IMR-90 (cell line): Measurements from ENCODE around the gene COX6A2. TPM values are rescaled to one million over a fixed set of nuclear protein-coding genes. Genes with fewer than 3 reads are reported as not detected.

Experiments used
- ATAC-seq: fragments of 200-7000 bp; cut with Tn5 transposase; 2 replicates; pipeline ENCODE4 v1.9.1; 2020; ENCODE audit warnings: low read depth, mild to moderate bottlenecking, moderate library complexity
- BruUV-seq: library from RNA; stranded (reverse); fragments of 400-500 nt; replicated peaks from 2 replicates; lab custom pipeline; 2021; lab: Mats Ljungman, UMichigan
- CTCF ChIA-PET: fragments of 300-600 bp; formaldehyde crosslinking; extraction: SDS; loops from one replicate; lab custom pipeline; 2021; ENCODE audit warnings: antibody characterized with exemption; lab: Yijun Ruan, JAX
- POLR2A ChIA-PET: fragments of 300-600 bp; sonication (Branson Sonifier 250); formaldehyde crosslinking; loops from one replicate; lab custom pipeline; 2022; ENCODE audit warnings: antibody characterized with exemption; ENCODE audit not compliant: unreplicated experiment; lab: Charles Lee
- DNase-seq: peaks from one replicate; pipeline ENCODE4 v3.0.0; 2013
- H2AFZ ChIP-seq: replicated peaks from 2 replicates; pipeline ENCODE3; 2013; ENCODE audit warnings: low read length, mild to moderate bottlenecking; ENCODE audit not compliant: poor library complexity
- H2AK5ac ChIP-seq: 2 replicates; pipeline ENCODE4 v1.6.1; 2013; ENCODE audit warnings: low read depth, low read length, inconsistent platforms
- H2AK9ac ChIP-seq: replicated peaks from 2 replicates; pipeline ENCODE3; 2013; ENCODE audit warnings: mild to moderate bottlenecking, low read depth, low read length, moderate library complexity; ENCODE audit not compliant: poor library complexity
- H2BK120ac ChIP-seq: 2 replicates; pipeline ENCODE4 v1.6.1; 2013; ENCODE audit warnings: low read depth, low read length, inconsistent platforms
- H2BK15ac ChIP-seq: 3 replicates; pipeline ENCODE4 v1.6.1; 2013; ENCODE audit warnings: low read depth, low read length, inconsistent platforms
- H2BK20ac ChIP-seq: 2 replicates; pipeline ENCODE4 v1.6.1; 2013; ENCODE audit warnings: low read depth, mild to moderate bottlenecking, inconsistent platforms, low read length, moderate library complexity
- H2BK5ac ChIP-seq: 2 replicates; pipeline ENCODE4 v1.6.1; 2013; ENCODE audit warnings: mild to moderate bottlenecking, low read depth, low read length, inconsistent platforms; ENCODE audit not compliant: poor library complexity, severe bottlenecking
- H3K14ac ChIP-seq: replicated peaks from 2 replicates; pipeline ENCODE4 v1.6.1; 2013; ENCODE audit warnings: low read depth, low read length, inconsistent platforms
- H3K18ac ChIP-seq: 2 replicates; pipeline ENCODE4 v1.6.1; 2013; ENCODE audit warnings: low read depth, low read length, control low read depth
- H3K23ac ChIP-seq: 2 replicates; pipeline ENCODE4 v1.6.1; 2013; ENCODE audit warnings: low read depth, low read length, inconsistent platforms
- H3K27ac ChIP-seq: 2 replicates; pipeline ENCODE4 v1.5.1; 2013; ENCODE audit warnings: mild to moderate bottlenecking, control low read depth, low read length; ENCODE audit not compliant: insufficient read depth
- H3K27me3 ChIP-seq: 2 replicates; pipeline ENCODE4 v1.6.1; 2013; ENCODE audit warnings: low read length; ENCODE audit not compliant: control insufficient read depth, insufficient read depth
- H3K36me3 ChIP-seq: 2 replicates; pipeline ENCODE4 v1.6.1; 2013; ENCODE audit warnings: low read length, mixed read lengths; ENCODE audit not compliant: control insufficient read depth, insufficient read depth
- H3K4ac ChIP-seq: 2 replicates; pipeline ENCODE4 v1.6.1; 2013; ENCODE audit warnings: low read depth, low read length, inconsistent platforms
- H3K4me1 ChIP-seq: 2 replicates; pipeline ENCODE4 v1.6.1; 2013; ENCODE audit warnings: low read length, mixed read lengths; ENCODE audit not compliant: control insufficient read depth, insufficient read depth
- H3K4me2 ChIP-seq: 2 replicates; pipeline ENCODE4 v1.6.1; 2013; ENCODE audit warnings: low read depth, mild to moderate bottlenecking, control low read depth, low read length, moderate library complexity
- H3K4me3 ChIP-seq: 2 replicates; pipeline ENCODE4 v1.5.1; 2013; ENCODE audit warnings: low read depth, mild to moderate bottlenecking, control low read depth, low read length, moderate library complexity; ENCODE audit not compliant: insufficient read depth
- H3K56ac ChIP-seq: 2 replicates; pipeline ENCODE4 v1.6.1; 2013; ENCODE audit warnings: low read length, inconsistent platforms; ENCODE audit not compliant: insufficient read depth; ENCODE audit errors: extremely low read depth
- H3K79me1 ChIP-seq, 2 experiments: 2 replicates each; pipeline ENCODE4 v1.6.1; 2013; ENCODE audit warnings: low read length in 2 of 2, inconsistent platforms in 1 of 2, low read depth in 1 of 2
- H3K9ac ChIP-seq: 2 replicates; pipeline ENCODE4 v1.6.1; 2013; ENCODE audit warnings: low read depth, low read length, control low read depth
- H3K9me1 ChIP-seq: 2 replicates; pipeline ENCODE4 v1.6.1; 2013; ENCODE audit warnings: low read length, inconsistent platforms; ENCODE audit not compliant: insufficient read depth
- H3K9me3 ChIP-seq: 2 replicates; pipeline ENCODE4 v1.6.1; 2013; ENCODE audit warnings: low read length; ENCODE audit not compliant: control insufficient read depth, insufficient read depth
- H4K20me1 ChIP-seq: 2 replicates; pipeline ENCODE4 v1.6.1; 2013; ENCODE audit warnings: low read length, inconsistent platforms; ENCODE audit not compliant: insufficient read depth
- H4K5ac ChIP-seq: 2 replicates; pipeline ENCODE4 v1.6.1; 2013; ENCODE audit warnings: mild to moderate bottlenecking, low read depth, low read length, control low read depth
- H4K8ac ChIP-seq, 2 experiments: 2 replicates each; pipeline ENCODE4 v1.6.1; 2013; ENCODE audit warnings: low read depth in 2 of 2, low read length in 2 of 2, control low read depth in 1 of 2, inconsistent platforms in 1 of 2
- H4K91ac ChIP-seq: 2 replicates; pipeline ENCODE4 v1.6.1; 2013; ENCODE audit warnings: low read depth, low read length, inconsistent platforms; ENCODE audit not compliant: insufficient read depth
- CEBPB ChIP-seq: IDR thresholded peaks from 2 replicates; pipeline ENCODE4 v1.6.1; 2012; ENCODE audit warnings: low read depth, low read length, improper control_type of control experiment
- FOS ChIP-seq: fragments of 150-350 bp; IDR thresholded peaks from 2 replicates; pipeline ENCODE4 v1.6.1; 2016; ENCODE audit warnings: low read depth, low read length
- MAFK ChIP-seq: IDR thresholded peaks from 2 replicates; pipeline ENCODE4 v1.6.1; 2012; ENCODE audit warnings: low read depth, low read length, improper control_type of control experiment
- MXI1 ChIP-seq: IDR thresholded peaks from 2 replicates; pipeline ENCODE4 v1.6.1; 2012; ENCODE audit warnings: low read depth, mild to moderate bottlenecking, low read length, moderate library complexity, borderline replicate concordance
- NFE2L2 ChIP-seq: fragments of 150-350 bp; IDR thresholded peaks from 2 replicates; pipeline ENCODE4 v1.6.1; 2016; ENCODE audit warnings: low read depth, mild to moderate bottlenecking, low read length
- POLR2A ChIP-seq: IDR thresholded peaks from 2 replicates; pipeline ENCODE4 v1.6.1; 2012; ENCODE audit warnings: mild to moderate bottlenecking, low read depth, low read length
- RAD21 ChIP-seq: IDR thresholded peaks from 2 replicates; pipeline ENCODE4 v1.6.1; 2012; ENCODE audit warnings: low read length, improper control_type of control experiment
- RFX5 ChIP-seq: IDR thresholded peaks from 2 replicates; pipeline ENCODE4 v1.8.0; 2012; ENCODE audit warnings: low read depth, mild to moderate bottlenecking, low read length, moderate library complexity
- SMC3 ChIP-seq: fragments of 150-350 bp; IDR thresholded peaks from 2 replicates; pipeline ENCODE4 v1.6.1; 2016; ENCODE audit warnings: low read depth, mild to moderate bottlenecking, antibody characterized with exemption, low read length, moderate library complexity
- WGBS, 2 experiments: methylation state at CpG; one replicate each; pipeline versions ENCODE4 v1.1.5 to v1.1.7; 2013; ENCODE audit warnings: missing lambda C conversion rate in 2 of 2; ENCODE audit not compliant: insufficient read length in 1 of 2; ENCODE audit errors: extremely low coverage in 2 of 2; 5-methylcytosine and 5-hydroxymethylcytosine counted together
- dilution Hi-C: fragments of 300-500 bp; cut with HindIII; formaldehyde crosslinking; loops from one replicate; pipeline ENCODE4 v1.14.3; 2018; ENCODE audit warnings: low sequenced_read_pairs; ENCODE audit not compliant: unreplicated experiment
- in situ Hi-C: fragments of 300-500 bp; cut with MboI; formaldehyde crosslinking; loops from 3 replicates; pipeline ENCODE4 v1.14.3; 2019; ENCODE audit warnings: low sequenced_read_pairs, inconsistent platforms, mixed read lengths
- intact Hi-C: fragments of 100-400 bp; cut with micrococcal nuclease; formaldehyde crosslinking; loops from 2 replicates; pipeline ENCODE4 v1.10.0; 2022
- polyA plus RNA-seq, 3 experiments: library from polyadenylated mRNA; depleted of rRNA; stranded (reverse); fragments of >200 nt; gene quantifications; 2 replicates each; pipeline ENCODE4 v1.2.3, GENCODE V29; 2012; ENCODE audit warnings: low replicate concordance in 1 of 3
- total RNA-seq: library from RNA; depleted of rRNA; stranded (reverse); fragments of >200 nt; gene quantifications from 2 replicates; pipeline ENCODE4 v1.2.3, GENCODE V29; 2012
- TF ChIP-seq, protein P1 (sequence below): fragments of 150-350 bp; IDR thresholded peaks from 2 replicates; pipeline ENCODE4 v1.6.1; 2017; ENCODE audit warnings: mild to moderate bottlenecking, antibody characterized with exemption, low read length, low read depth

COX6A2 gene
- total and polyA plus RNA-seq, 2 of the 4 experiments (the other 2 are of a cell fraction): not detected

DNA sequence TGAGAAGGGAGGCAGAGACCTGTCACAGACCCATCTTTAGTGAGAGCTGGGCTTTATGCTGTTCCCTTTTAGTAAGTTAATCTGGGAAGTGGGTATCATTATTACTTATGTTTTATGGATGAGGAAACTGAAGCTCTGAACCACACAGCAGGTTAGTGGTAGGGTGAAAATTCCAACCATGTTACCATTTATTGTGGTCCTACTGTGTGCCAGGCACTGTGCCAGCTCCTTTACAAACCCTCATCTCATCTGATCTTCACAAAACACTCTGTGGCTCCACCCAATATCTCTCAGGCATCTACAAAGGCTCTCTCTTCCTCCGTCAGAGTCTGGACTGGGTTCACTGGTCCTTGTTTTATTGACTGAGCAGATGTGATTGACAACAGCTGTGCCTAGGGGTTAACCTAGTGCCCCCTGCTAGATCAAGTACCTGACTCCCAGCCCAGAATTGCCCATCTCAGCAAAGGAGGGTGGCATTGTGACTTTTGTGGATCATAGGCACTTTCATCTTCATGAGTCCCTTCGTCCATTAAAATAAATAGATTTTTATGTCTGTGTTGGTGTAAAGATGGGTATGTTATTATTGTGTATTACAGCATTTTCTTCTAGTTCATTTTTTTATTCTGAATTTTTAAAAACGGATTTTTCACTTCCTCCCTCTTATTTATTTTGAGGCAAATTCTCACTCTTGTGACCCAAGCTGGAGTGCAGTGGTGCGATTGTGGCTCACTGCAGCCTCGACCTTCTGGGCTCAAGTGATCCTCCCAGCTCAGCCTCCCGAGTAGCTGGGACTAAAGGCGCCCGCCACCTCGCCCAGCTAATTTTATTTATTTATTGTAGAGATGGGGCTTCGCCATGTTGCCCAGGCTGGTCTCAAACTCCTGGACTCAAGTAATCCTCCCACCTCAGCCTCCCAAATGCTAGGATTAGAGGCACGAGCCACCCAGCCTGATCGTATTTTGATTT, 46.9 kb upstream of the COX6A2 start (continued):
- TF ChIP-seq MAFK: no peak
- no peak for TF ChIP-seq MXI1

DNA sequence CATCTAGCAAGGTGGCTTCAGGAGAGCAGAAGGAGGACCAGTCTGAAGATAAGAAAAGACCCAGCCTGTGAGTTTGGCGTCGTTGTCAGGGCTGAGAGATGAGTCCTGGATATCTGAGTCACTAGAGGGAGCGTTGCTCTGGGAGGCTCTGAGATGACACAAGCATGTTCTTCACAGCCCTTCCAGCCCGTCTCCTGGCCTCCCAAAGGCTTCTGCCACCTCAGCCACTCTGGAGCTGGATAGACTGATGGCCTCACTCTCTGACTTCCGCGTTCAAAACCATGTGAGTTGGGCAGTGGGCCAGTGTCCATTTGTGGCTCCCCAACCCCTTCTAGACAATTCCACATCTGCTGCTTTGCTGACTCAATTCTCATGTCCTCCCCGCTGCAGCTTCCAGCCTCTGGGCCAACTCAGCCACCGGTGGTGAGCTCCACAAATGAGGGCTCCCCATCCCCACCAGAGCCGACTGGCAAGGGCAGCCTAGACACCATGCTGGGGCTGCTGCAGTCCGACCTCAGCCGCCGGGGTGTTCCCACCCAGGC, 46.1 kb upstream of the COX6A2 start:
- Histone ChIP-seq H2BK15ac (no peak overlapping the region), H3K4me1 (peaks cover 13% of the 10 kb centered on the region), H3K56ac (no peak overlapping the region), H3K79me1 (peaks cover 22 to 73% of the 10 kb centered on the region in 2 experiments; a peak in 3 of 4 replicates), H3K27me3 (no peaks in the 10 kb centered on the region), H3K27ac (no peak overlapping the region), H4K5ac (no peak overlapping the region), H3K9me1 (peaks cover 21% of the 10 kb centered on the region; the same call in 1 of the 2 replicates), H3K14ac (peak overlapping the region; percentile 8; the same call in 1 of the 2 replicates), H4K91ac (no peak overlapping the region), H3K9me3 (no peaks in the 10 kb centered on the region), H4K20me1 (peaks cover 61% of the 10 kb centered on the region), H2AFZ (no peak overlapping the region), H3K18ac (no peak overlapping the region), H3K4me2 (no peak overlapping the region), H3K4me3 (no peak overlapping the region), H2AK5ac (peak overlapping the region; percentile 57; the same call in 1 of the 2 replicates), H2BK20ac (no peak overlapping the region), H2BK5ac (no peak overlapping the region), H2AK9ac (no peak overlapping the region), H2BK120ac (no peak overlapping the region), H3K4ac (no peak overlapping the region), H4K8ac (peak overlapping the region in 1 of 2 experiments; percentile 10; a peak in 1 of 4 replicates), H3K9ac (no peak overlapping the region), H3K23ac (no peak overlapping the region), H3K36me3 (peaks cover 52% of the 10 kb centered on the region)
- intact Hi-C loops (no loop called here), in situ Hi-C loops (loop anchor here (25.0 kb wide), 1 partner anchor 388 kb away; the partner anchor contains the start of gene ZNF267), dilution Hi-C loops (no loop called here)
- DNase-seq (peak; percentile 90), ATAC-seq (peak; percentile 1; the same call in 1 of the 2 replicates)
- 38% methylated on average over 3 of the region's 12 CpGs; no CpG with 5 or more reads in 1 of the 2 experiments for WGBS, 2 experiments
- POLR2A ChIA-PET: no interaction called here
- BruUV-seq: TSS peak; percentile 73
- CTCF ChIA-PET: no interaction called here
- TF ChIP-seq RAD21 (no peak), NFE2L2 (no peak), SMC3 (0 out of 2 replicates have a peak, but pooled peaks have one; percentile 3), RFX5 (no peak), POLR2A (peak; percentile 22; the same call in 1 of the 2 replicates), FOS (no peak), CEBPB (peak; percentile 33; the same call in 1 of the 2 replicates)
- TF ChIP-seq, protein P1, sequence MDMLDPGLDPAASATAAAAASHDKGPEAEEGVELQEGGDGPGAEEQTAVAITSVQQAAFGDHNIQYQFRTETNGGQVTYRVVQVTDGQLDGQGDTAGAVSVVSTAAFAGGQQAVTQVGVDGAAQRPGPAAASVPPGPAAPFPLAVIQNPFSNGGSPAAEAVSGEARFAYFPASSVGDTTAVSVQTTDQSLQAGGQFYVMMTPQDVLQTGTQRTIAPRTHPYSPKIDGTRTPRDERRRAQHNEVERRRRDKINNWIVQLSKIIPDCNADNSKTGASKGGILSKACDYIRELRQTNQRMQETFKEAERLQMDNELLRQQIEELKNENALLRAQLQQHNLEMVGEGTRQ: no peak
